Karpas-422 (cell line): ENCODE results near the gene C4orf50. TPM values are rescaled to one million over a fixed set of nuclear protein-coding genes. Genes with fewer than 3 reads are reported as not detected.
A peak's percentile ranks its signal among the peaks of the same experiment; 100 is the strongest.

Experiments
- DNase-seq: peaks from one replicate; pipeline ENCODE4 v3.0.0-alpha.2; 2015
- H2AFZ ChIP-seq: fragments of 200-600 bp; sonication (generic); 2 replicates; pipeline ENCODE4 v1.6.1; 2014; ENCODE audit warnings: antibody characterized with exemption, low read length, mixed read lengths
- H3K27ac ChIP-seq: fragments of 200-600 bp; sonication (generic); 2 replicates; pipeline ENCODE4 v1.5.1; 2014; ENCODE audit warnings: mild to moderate bottlenecking, low read length, moderate library complexity
- H3K27me3 ChIP-seq: fragments of 200-600 bp; sonication (generic); 2 replicates; pipeline ENCODE4 v1.6.1; 2014; ENCODE audit warnings: low read length, mixed read lengths
- H3K36me3 ChIP-seq: fragments of 200-600 bp; sonication (generic); 2 replicates; pipeline ENCODE4 v1.6.1; 2014; ENCODE audit warnings: low read length, mixed read lengths; ENCODE audit not compliant: insufficient read depth
- H3K4me1 ChIP-seq: fragments of 200-600 bp; sonication (generic); 2 replicates; pipeline ENCODE4 v1.6.1; 2014; ENCODE audit warnings: mild to moderate bottlenecking, low read length, mixed read lengths
- H3K4me2 ChIP-seq: fragments of 200-600 bp; sonication (generic); 2 replicates; pipeline ENCODE4 v1.6.1; 2014; ENCODE audit warnings: low read length, low read depth, mild to moderate bottlenecking; ENCODE audit not compliant: poor library complexity, severe bottlenecking
- H3K4me3 ChIP-seq: fragments of 200-600 bp; sonication (generic); 2 replicates; pipeline ENCODE4 v1.5.1; 2014; ENCODE audit warnings: mild to moderate bottlenecking, antibody characterized with exemption, low read length, mixed read lengths
- H3K79me2 ChIP-seq: fragments of 200-600 bp; sonication (generic); 2 replicates; pipeline ENCODE4 v1.6.1; 2014; ENCODE audit warnings: mild to moderate bottlenecking, low read length, mixed read lengths
- H3K9ac ChIP-seq: fragments of 200-600 bp; sonication (generic); 2 replicates; pipeline ENCODE4 v1.6.0; 2014; ENCODE audit warnings: low read length
- H3K9me2 ChIP-seq: fragments of 200-600 bp; sonication (generic), shearing (Covaris generic); replicated peaks from 2 replicates; pipeline ENCODE4 v1.6.0; 2014; ENCODE audit warnings: mild to moderate bottlenecking, low read length, moderate library complexity; ENCODE audit not compliant: insufficient read depth
- H3K9me3 ChIP-seq: fragments of 300-700, 200-600 bp; sonication (generic); 2 replicates; pipeline ENCODE4 v1.6.1; 2014; ENCODE audit warnings: low read length, mixed read lengths
- H4K20me1 ChIP-seq: fragments of 200-600 bp; sonication (generic); 2 replicates; pipeline ENCODE4 v1.6.1; 2014; ENCODE audit warnings: mild to moderate bottlenecking, antibody characterized with exemption, low read length, low read depth; ENCODE audit not compliant: insufficient read depth
- total RNA-seq: library from RNA; depleted of rRNA; stranded (reverse); fragments of >200 nt; shearing (Covaris generic); gene quantifications from 2 replicates; pipeline ENCODE4 v1.2.3, GENCODE V29; 2014; ENCODE audit warnings: low replicate concordance

Gene C4orf50
- total RNA-seq, 1 experiment from 2014 or later: 0.19 TPM

DNA sequence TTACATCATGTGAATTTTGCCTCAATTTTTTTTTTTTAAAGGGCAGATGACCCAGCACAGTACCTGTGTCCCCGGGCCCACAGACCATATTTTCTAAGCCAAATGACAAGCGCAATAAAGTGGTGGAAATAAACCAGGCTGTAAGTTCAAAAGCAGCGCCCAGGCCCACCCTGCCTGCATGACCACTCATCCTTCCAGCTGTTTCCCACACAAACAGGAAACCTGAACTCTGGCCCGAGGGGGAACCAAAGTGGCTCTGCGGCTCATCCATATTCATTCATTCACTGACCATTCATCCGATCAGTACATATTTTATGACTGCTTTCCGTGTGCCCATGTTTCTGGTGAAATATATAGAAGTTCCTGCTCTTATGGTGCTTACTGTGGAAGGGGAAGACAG lies 91.6 kb downstream of the C4orf50 start:
- Histone ChIP-seq H3K4me2 (no peak overlapping the region), H3K79me2 (no peaks in the 10 kb centered on the region), H3K4me1 (peaks cover 78% of the 10 kb centered on the region), H3K36me3 (no peaks in the 10 kb centered on the region; the same call in 1 of the 2 replicates), H3K27me3 (no peaks in the 10 kb centered on the region), H3K9ac (no peak overlapping the region), H3K4me3 (peak overlapping the region; percentile 10; the same call in 1 of the 2 replicates), H3K27ac (peak overlapping the region; percentile 97), H2AFZ (no peak overlapping the region), H4K20me1 (no peaks in the 10 kb centered on the region), H3K9me3 (peaks cover 8% of the 10 kb centered on the region; the same call in 1 of the 2 replicates), H3K9me2 (no peaks in the 10 kb centered on the region)
- no peak for DNase-seq

DNA sequence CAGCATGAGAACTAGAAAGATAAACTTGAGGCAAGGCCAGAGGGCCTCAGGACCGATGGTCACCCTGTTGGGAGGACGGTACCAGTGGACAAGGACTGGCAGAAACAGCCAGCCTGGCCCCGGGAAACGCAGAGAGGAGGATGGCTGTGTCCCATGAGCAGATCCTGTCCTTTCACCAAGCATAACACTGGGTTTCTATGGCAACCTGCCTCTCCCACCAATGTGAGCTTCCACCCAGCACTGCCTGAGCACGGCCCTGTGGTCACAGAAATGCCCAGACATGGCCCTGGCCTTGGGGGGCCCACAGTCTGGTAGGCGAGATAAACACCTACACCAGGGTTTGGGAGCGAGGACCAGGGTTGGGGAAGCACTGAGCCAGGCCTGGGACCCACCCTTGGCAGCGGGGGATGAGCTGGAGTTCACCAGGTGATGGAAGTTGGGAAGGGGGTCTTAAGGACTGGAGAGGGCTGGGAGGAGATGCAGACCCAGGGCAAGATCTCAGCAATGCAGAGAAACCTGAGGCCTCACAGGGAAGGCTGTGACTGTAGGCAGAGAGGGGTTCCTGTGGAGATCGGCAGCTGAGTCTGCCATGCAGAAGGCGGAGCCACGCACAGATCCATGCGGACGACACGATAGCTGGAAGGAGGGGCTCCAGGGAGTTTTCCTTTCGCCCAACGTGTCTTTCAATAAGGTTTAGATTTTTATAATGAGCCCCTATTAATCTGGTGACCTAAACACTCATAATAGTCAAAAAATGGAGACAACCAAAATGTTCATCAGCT lies 92.6 kb downstream of the C4orf50 start:
- Histone ChIP-seq H3K27ac (no peak overlapping the region), H3K27me3 (no peaks in the 10 kb centered on the region), H3K4me2 (no peak overlapping the region), H4K20me1 (no peaks in the 10 kb centered on the region), H3K9me3 (peaks cover 8% of the 10 kb centered on the region; the same call in 1 of the 2 replicates), H3K9me2 (no peaks in the 10 kb centered on the region), H3K79me2 (no peaks in the 10 kb centered on the region), H3K4me1 (peaks cover 78% of the 10 kb centered on the region), H3K36me3 (no peaks in the 10 kb centered on the region; the same call in 1 of the 2 replicates), H3K4me3 (no peak overlapping the region), H3K9ac (no peak overlapping the region), H2AFZ (no peak overlapping the region)
- no peak for DNase-seq

DNA sequence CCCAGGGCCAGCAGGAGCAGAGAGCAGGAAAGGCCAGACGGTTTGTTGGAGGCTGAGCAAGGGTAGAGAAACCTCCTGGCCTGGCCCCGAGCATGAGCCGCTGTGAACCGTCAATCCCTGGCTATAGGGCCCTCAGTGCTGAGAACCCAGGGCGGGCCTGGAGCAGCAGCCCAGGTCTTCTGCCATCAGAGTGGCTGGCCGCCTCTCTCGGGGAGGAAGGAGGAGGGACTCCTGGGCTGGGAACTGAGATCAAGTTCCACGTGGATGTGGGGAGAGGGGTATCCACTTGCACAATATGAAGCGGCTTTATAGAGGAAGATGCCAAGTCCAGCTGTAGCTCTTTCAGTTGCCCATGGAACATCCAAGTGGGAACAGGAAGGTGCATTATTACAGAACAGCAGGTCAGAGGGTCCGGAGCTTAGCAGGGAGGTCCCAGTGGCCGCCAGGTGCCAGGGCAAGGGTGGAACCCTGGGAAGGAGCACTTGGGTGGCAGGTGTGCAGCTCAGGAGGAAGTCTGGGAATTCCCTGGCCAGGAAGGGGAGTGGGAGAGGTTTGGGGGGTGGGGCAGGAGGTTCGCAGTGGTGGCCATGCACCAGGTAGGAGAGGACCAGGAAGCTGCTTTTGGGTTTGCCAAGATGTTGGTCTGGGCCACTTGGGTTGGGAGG lies 93.6 kb downstream of the C4orf50 start:
- Histone ChIP-seq H3K4me2 (no peak overlapping the region), H3K36me3 (no peaks in the 10 kb centered on the region; the same call in 1 of the 2 replicates), H4K20me1 (no peaks in the 10 kb centered on the region), H3K27me3 (no peaks in the 10 kb centered on the region), H3K9me3 (peaks cover 8% of the 10 kb centered on the region; the same call in 1 of the 2 replicates), H3K79me2 (no peaks in the 10 kb centered on the region), H3K4me1 (peaks cover 78% of the 10 kb centered on the region), H3K4me3 (no peak overlapping the region), H3K9ac (no peak overlapping the region), H3K27ac (no peak overlapping the region), H3K9me2 (no peaks in the 10 kb centered on the region), H2AFZ (no peak overlapping the region)
- no peak for DNase-seq

DNA sequence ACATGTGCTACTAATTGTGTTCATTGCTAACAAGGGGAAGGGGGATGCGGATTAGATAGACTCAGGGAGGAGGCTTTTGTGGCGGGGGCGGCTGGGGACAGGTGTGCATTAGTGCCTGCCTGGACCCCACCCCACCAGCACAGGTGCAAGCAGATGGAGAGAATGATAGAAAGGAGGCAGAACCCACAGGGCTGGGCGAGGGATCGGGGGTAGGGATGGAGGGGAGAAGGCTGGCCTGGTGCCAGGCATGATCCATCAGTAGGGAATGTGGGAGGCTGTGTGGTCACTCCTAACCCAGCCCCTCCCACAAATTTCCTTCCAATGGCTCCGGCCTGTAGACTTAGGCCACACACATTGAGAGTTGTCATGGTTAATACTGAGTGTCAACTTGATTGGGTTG lies 94.9 kb downstream of the C4orf50 start:
- Histone ChIP-seq H3K9me2 (no peaks in the 10 kb centered on the region), H2AFZ (no peak overlapping the region), H3K36me3 (no peaks in the 10 kb centered on the region; the same call in 1 of the 2 replicates), H3K9me3 (peaks cover 8% of the 10 kb centered on the region; the same call in 1 of the 2 replicates), H3K4me2 (no peak overlapping the region), H3K4me3 (no peak overlapping the region), H3K27ac (no peak overlapping the region), H3K9ac (no peak overlapping the region), H3K79me2 (no peaks in the 10 kb centered on the region), H3K27me3 (no peaks in the 10 kb centered on the region), H3K4me1 (peaks cover 78% of the 10 kb centered on the region), H4K20me1 (no peaks in the 10 kb centered on the region)
- DNase-seq: no peak

DNA sequence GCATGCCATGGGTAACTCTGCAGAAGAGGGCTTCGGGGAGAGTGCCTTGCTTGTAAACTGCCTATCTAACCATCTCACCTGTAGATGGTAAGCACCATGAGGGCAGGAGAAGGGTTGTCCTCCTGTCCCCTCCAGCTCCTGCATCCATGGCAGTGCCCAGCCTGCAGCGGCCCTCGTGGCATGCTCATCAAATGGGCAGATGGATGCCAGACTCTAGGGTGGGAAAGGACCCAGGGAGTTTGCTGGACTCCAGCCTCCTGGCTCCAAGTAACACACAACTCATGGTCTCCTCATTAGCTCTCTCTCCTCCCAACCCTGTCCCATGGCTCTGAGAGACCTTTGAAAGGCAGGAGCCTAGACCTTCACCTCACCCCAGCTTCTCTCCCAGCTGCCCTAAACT lies 95.7 kb downstream of the C4orf50 start:
- H3K79me2 ChIP-seq: no peaks in the 10 kb centered on the region
- DNase-seq: no peak
- no peak overlapping the region for H3K27ac ChIP-seq
- H3K9me2 ChIP-seq: no peaks in the 10 kb centered on the region
- H3K9me3 ChIP-seq: peaks cover 8% of the 10 kb centered on the region; the same call in 1 of the 2 replicates
- no peaks in the 10 kb centered on the region; the same call in 1 of the 2 replicates for H3K36me3 ChIP-seq
- H3K4me3 ChIP-seq: no peak overlapping the region
- no peak overlapping the region for H3K9ac ChIP-seq
- no peaks in the 10 kb centered on the region for H3K27me3 ChIP-seq
- no peaks in the 10 kb centered on the region for H4K20me1 ChIP-seq
- no peak overlapping the region for H3K4me2 ChIP-seq
- peaks cover 80% of the 10 kb centered on the region for H3K4me1 ChIP-seq
- H2AFZ ChIP-seq: no peak overlapping the region

DNA sequence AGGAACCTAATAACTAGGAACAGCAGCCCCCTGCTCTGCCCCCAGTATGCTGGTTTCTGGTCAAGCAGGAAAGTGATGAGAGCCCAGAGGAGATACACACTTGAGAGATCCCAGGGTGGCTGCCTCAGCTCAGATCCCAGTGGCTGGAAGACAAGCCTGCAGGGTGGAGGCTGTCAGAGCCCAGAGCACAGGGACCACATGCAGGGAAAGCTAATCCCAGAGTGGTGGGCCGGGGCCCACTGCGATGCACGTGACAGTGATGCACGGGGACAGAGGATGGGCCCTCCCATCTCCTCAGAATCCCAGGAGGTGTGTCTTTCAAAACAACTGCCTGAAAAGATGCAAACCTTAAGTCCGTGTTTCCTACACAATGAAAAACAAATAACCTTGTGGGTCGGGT lies 96.2 kb downstream of the C4orf50 start:
- H3K4me2 ChIP-seq: peak overlapping the region; percentile 79
- H3K4me3 ChIP-seq: no peak overlapping the region
- 0 out of 2 replicates have a peak overlapping the region, but pooled peaks have one; percentile 29 for H3K9ac ChIP-seq

DNA sequence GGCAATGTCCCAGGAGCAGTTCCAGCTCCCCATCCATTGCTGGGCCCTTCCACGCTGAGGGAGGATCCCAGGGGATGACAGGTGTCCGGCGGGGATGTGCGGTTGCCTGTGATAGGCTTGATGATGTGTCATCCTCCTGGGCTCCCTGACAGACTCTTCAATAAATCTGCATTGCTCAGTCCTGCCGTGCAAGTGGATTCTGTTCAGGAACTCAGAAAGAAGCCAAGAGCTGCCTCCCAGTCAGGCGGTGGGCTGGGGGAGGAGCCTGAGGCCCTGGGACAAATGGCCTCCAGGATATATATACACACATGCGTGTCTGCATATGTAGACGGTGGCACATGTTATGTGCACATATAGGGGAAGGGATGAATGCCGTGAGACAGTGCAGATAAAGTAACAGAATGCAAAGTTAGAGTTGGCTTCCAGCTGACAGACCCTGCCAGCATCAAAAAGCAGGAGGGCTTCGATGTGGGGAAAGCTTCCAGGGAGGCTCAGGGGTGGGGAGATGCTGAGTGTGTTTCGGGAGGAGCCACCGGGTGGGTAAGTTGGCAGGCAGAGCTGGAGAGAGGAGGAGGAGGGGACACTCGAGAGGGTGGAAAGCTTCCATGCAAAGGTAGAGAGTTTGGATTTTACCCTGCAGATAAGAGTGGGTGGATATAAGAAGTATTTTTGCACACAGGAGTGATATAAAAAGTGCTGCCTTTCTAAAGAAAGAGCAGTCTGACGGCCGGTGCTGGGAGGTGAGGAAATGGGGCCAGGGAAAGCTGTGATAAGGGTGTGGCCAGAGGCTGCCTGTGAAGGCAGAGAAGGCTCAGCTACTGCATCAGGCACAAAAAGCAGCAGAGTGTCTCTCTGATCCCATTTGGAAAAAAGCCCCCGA lies 96.9 kb downstream of the C4orf50 start:
- Histone ChIP-seq H3K79me2 (no peaks in the 10 kb centered on the region), H3K4me2 (peak overlapping the region; percentile 79), H3K27me3 (no peaks in the 10 kb centered on the region), H3K4me3 (peak overlapping the region; percentile 12; the same call in 1 of the 2 replicates), H2AFZ (no peak overlapping the region), H3K27ac (peak overlapping the region; percentile 92; the same call in 1 of the 2 replicates), H3K4me1 (peaks cover 82% of the 10 kb centered on the region), H3K36me3 (no peaks in the 10 kb centered on the region), H3K9me3 (no peaks in the 10 kb centered on the region; the same call in 1 of the 2 replicates), H3K9ac (peak overlapping the region; percentile 29), H3K9me2 (no peaks in the 10 kb centered on the region), H4K20me1 (no peaks in the 10 kb centered on the region)
- peak; percentile 63 for DNase-seq

More for the DNA sequence above, 96.2 kb downstream of the C4orf50 start:
- no peak for DNase-seq
- no peaks in the 10 kb centered on the region for H3K36me3 ChIP-seq
- H3K79me2 ChIP-seq: no peaks in the 10 kb centered on the region
- no peaks in the 10 kb centered on the region for H4K20me1 ChIP-seq
- H3K9me3 ChIP-seq: peaks cover 4% of the 10 kb centered on the region; the same call in 1 of the 2 replicates
- no peaks in the 10 kb centered on the region for H3K27me3 ChIP-seq
- H3K4me1 ChIP-seq: peaks cover 80% of the 10 kb centered on the region
- H2AFZ ChIP-seq: no peak overlapping the region
- H3K27ac ChIP-seq: no peak overlapping the region
- H3K9me2 ChIP-seq: no peaks in the 10 kb centered on the region
